HG02571 (cell line): ENCODE data around the gene IKBKG.
"Not testable (repeated sequence)": the region's sequence is repeated elsewhere in the genome, so short reads cannot be mapped to it uniquely, and the experiment has no call there.

Experiments used
- ATAC-seq: cut with Tn5 transposase; IDR thresholded peaks from one replicate; pipeline ENCODE4 v1.9.1; 2021; ENCODE audit warnings: mild to moderate bottlenecking, moderate library complexity; ENCODE audit not compliant: unreplicated experiment

IKBKG gene

GRCh38 chrX:154602766-154603437 is 55.5 kb downstream of the IKBKG start:
- no peak for ATAC-seq

- no peak for ATAC-seq
These were observed 56.3 kb downstream of the IKBKG start for GRCh38 chrX:154603438-154604430.

- ATAC-seq, result no peak
These were observed 58.1 kb downstream of the IKBKG start for GRCh38 chrX:154605566-154605965.

- ATAC-seq, result no peak
These were observed 60.0 kb downstream of the IKBKG start for GRCh38 chrX:154607370-154607769.

- ATAC-seq, result not testable (repeated sequence)
These were observed 60.6 kb downstream of the IKBKG start for GRCh38 chrX:154607976-154608375.

GRCh38 chrX:154608823-154609222 is 61.4 kb downstream of the IKBKG start:
- ATAC-seq, result not testable (repeated sequence)

- ATAC-seq, result not testable (repeated sequence)
These were observed 63.7 kb downstream of the IKBKG start for GRCh38 chrX:154611146-154611545.

- ATAC-seq, result not testable (repeated sequence)
These were observed 66.2 kb downstream of the IKBKG start for GRCh38 chrX:154613586-154613985.
